ENCODE data around the gene PPP1R9A. TPM values are rescaled to one million over a fixed set of nuclear protein-coding genes. Genes with fewer than 3 reads are reported as not detected.

Gene PPP1R9A
- total and polyA plus RNA-seq, 4 donors = 2.2 to 59.1 (median 14.6) TPM

DNA sequence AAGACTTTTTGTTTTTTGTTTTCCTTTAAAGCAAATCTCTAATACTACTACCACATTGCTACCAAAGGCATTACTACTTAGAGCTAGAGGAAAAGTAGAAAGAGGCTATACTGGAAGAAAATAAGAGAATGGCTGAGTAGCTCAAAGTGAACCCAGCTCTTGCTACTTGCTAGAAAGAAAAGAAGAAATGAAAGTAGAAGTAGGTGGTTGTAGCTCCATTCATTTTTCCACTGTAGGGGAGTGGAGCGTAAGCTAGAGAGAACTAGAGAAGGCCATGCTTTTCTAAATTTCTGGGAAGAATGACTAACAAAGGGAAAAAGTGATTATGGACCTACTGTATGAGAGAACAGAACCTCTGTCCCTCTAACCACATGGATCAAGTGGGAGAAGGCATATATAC is 232.5 kb downstream of the PPP1R9A start:
- H3K4me1 ChIP-seq (ENCODE audit: control insufficient read depth in 5 of 5, insufficient read depth in 5 of 5, low read length in 5 of 5) = no peaks in the 10 kb centered on the region
- no peak overlapping the region for H3K9ac ChIP-seq (ENCODE audit: insufficient read depth in 1 of 2, low read length in 2 of 2)
- 87 to 92% methylated on average over 1 of the region's 1 CpG for WGBS, 2 donors
- no peaks in the 10 kb centered on the region for H3K9me3 ChIP-seq (ENCODE audit: control insufficient read depth in 4 of 4, insufficient read depth in 3 of 4, low read length in 3 of 4)
- TF ChIP-seq, protein P1, sequence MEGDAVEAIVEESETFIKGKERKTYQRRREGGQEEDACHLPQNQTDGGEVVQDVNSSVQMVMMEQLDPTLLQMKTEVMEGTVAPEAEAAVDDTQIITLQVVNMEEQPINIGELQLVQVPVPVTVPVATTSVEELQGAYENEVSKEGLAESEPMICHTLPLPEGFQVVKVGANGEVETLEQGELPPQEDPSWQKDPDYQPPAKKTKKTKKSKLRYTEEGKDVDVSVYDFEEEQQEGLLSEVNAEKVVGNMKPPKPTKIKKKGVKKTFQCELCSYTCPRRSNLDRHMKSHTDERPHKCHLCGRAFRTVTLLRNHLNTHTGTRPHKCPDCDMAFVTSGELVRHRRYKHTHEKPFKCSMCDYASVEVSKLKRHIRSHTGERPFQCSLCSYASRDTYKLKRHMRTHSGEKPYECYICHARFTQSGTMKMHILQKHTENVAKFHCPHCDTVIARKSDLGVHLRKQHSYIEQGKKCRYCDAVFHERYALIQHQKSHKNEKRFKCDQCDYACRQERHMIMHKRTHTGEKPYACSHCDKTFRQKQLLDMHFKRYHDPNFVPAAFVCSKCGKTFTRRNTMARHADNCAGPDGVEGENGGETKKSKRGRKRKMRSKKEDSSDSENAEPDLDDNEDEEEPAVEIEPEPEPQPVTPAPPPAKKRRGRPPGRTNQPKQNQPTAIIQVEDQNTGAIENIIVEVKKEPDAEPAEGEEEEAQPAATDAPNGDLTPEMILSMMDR (IDR thresholded peaks at IDR 0.05; ENCODE audit: control extremely low read depth, extremely low read depth) = no peak
- no peaks in the 10 kb centered on the region for H3K36me3 ChIP-seq (ENCODE audit: control insufficient read depth in 4 of 4, insufficient read depth in 4 of 4, low read length in 4 of 4)
- no peak for DNase-seq
- no peak overlapping the region for H3K4me3 ChIP-seq
- H3K27ac ChIP-seq (ENCODE audit: low read depth in 1 of 2, low read length in 1 of 2) = no peak overlapping the region
- no peaks in the 10 kb centered on the region for H3K27me3 ChIP-seq (ENCODE audit: control insufficient read depth in 3 of 3, insufficient read depth in 3 of 3, low read length in 2 of 3)
- no peak for ATAC-seq (ENCODE audit: insufficient read depth, low FRiP score)

DNA sequence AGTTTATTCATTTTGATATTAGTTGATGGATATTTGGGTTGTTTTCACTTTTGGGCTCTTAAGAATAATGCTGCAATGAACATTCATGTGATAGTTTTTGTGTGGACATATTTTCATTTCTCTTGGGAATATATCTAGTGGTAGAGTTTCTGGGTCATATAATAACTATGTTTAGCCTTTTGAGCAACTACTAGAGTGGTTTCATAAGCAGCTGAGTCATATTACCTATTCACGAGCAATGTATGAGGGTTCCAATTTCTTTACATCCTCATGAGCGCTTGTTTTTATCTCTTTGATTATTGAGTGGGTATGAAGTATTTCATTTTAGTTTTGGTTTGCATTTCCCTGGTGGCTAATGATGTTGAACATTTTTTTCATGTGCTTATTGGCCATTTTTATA is 234.4 kb downstream of the PPP1R9A start:
- H3K4me1 ChIP-seq (ENCODE audit: control insufficient read depth in 5 of 5, insufficient read depth in 5 of 5, low read length in 5 of 5) = no peaks in the 10 kb centered on the region

DNA sequence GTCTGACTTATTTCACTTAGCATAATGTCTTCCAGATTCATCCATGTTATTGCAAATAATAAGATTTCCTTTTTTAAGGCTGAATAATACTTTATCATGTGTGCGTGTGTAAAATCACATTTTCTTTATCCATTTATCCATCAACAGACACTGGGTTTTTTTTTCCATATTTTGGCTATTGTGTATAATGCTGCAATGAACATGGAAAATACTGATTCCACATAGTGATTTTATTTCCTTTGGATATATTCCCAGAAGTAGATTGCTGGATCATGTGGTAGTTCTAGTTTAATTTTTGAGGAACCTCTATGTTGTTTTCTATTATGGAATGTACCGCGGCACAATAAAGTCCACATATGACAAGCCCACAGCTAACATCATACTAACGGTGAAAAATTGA is 236.9 kb downstream of the PPP1R9A start:
- Histone ChIP-seq H3K36me3 (ENCODE audit: control insufficient read depth in 4 of 4, insufficient read depth in 4 of 4, low read length in 4 of 4) (no peaks in the 10 kb centered on the region), H3K4me1 (ENCODE audit: control insufficient read depth in 5 of 5, insufficient read depth in 5 of 5, low read length in 5 of 5) (no peaks in the 10 kb centered on the region), H3K9me3 (ENCODE audit: control insufficient read depth in 4 of 4, insufficient read depth in 3 of 4, low read length in 3 of 4) (no peaks in the 10 kb centered on the region), H3K9ac (ENCODE audit: insufficient read depth in 1 of 2, low read length in 2 of 2) (no peak overlapping the region), H3K27ac (ENCODE audit: low read depth in 1 of 2, low read length in 1 of 2) (no peak overlapping the region), H3K27me3 (ENCODE audit: control insufficient read depth in 3 of 3, insufficient read depth in 3 of 3, low read length in 2 of 3) (no peaks in the 10 kb centered on the region), H3K4me3 (no peak overlapping the region)
- TF ChIP-seq, protein P1 (IDR thresholded peaks at IDR 0.05; ENCODE audit: control extremely low read depth, extremely low read depth) = no peak
- WGBS, 2 donors = 96 to 97% methylated on average over 4 of the region's 4 CpGs
- ATAC-seq (ENCODE audit: insufficient read depth, low FRiP score) (no peak), DNase-seq (no peak)

More for the DNA sequence above, 234.4 kb downstream of the PPP1R9A start:
- Histone ChIP-seq H3K4me3 (no peak overlapping the region), H3K9me3 (ENCODE audit: control insufficient read depth in 4 of 4, insufficient read depth in 3 of 4, low read length in 3 of 4) (no peaks in the 10 kb centered on the region), H3K36me3 (ENCODE audit: control insufficient read depth in 4 of 4, insufficient read depth in 4 of 4, low read length in 4 of 4) (no peaks in the 10 kb centered on the region), H3K27me3 (ENCODE audit: control insufficient read depth in 3 of 3, insufficient read depth in 3 of 3, low read length in 2 of 3) (no peaks in the 10 kb centered on the region), H3K27ac (ENCODE audit: low read depth in 1 of 2, low read length in 1 of 2) (no peak overlapping the region), H3K9ac (ENCODE audit: insufficient read depth in 1 of 2, low read length in 2 of 2) (no peak overlapping the region)
- TF ChIP-seq, protein P1 (IDR thresholded peaks at IDR 0.05; ENCODE audit: control extremely low read depth, extremely low read depth) = no peak
- ATAC-seq (ENCODE audit: insufficient read depth, low FRiP score) = no peak
- WGBS, 2 donors = 79 to 86% methylated on average over 2 of the region's 2 CpGs
- DNase-seq = no peak

DNA sequence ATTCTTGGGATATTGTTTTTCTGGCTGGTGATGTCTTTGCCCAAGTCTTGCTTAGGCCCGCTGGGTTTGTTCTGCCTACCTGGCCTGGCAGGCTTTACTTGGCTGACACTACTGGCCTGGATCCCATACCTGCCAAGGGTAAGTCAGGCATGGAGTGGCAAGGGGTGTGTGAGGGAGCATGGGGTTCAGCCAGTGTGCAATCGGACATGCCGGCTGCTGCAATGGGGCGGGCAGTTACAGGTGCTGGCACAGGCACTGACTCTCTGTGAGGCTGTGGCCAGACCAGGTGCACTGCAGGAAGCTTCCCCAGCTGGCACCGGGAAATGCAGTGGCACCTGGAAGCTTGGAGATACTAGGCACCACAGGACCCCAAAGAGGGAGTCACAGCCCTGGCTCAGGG is 248.6 kb downstream of the PPP1R9A start:
- Histone ChIP-seq H3K27me3 (ENCODE audit: control insufficient read depth in 3 of 3, insufficient read depth in 3 of 3, low read length in 2 of 3) (no peaks in the 10 kb centered on the region), H3K9ac (ENCODE audit: insufficient read depth in 1 of 2, low read length in 2 of 2) (no peak overlapping the region), H3K27ac (ENCODE audit: low read depth in 1 of 2, low read length in 1 of 2) (no peak overlapping the region), H3K4me3 (no peak overlapping the region), H3K4me1 (ENCODE audit: control insufficient read depth in 5 of 5, insufficient read depth in 5 of 5, low read length in 5 of 5) (no peaks in the 10 kb centered on the region), H3K9me3 (ENCODE audit: control insufficient read depth in 4 of 4, insufficient read depth in 3 of 4, low read length in 3 of 4) (no peaks in the 10 kb centered on the region), H3K36me3 (ENCODE audit: control insufficient read depth in 4 of 4, insufficient read depth in 4 of 4, low read length in 4 of 4) (no peaks in the 10 kb centered on the region)
- WGBS, 2 donors = 93 to 94% methylated on average over 5 of the region's 5 CpGs
- ATAC-seq (ENCODE audit: insufficient read depth, low FRiP score) = no peak
- TF ChIP-seq, protein P1 (IDR thresholded peaks at IDR 0.05; ENCODE audit: control extremely low read depth, extremely low read depth) = no peak
- DNase-seq = no peak

Data from lung (tissue), 12 donors.